OCI-LY3 (cell line): Measurements from ENCODE around the gene SLC25A42.

Source experiments
- EZH2phosphoT487 ChIP-seq: fragments of 200-600 bp; shearing (Covaris generic); IDR thresholded peaks from 2 replicates; pipeline ENCODE4 v1.6.1; 2018; ENCODE audit warnings: antibody characterized with exemption, mixed run types, low read depth
- TF ChIP-seq, protein P1 (sequence below): fragments of 200-600, 300-600 bp; sonication (generic); IDR thresholded peaks from 2 replicates; pipeline ENCODE4 v1.5.1; 2014; ENCODE audit warnings: antibody characterized with exemption, low read length, low read depth

DNA sequence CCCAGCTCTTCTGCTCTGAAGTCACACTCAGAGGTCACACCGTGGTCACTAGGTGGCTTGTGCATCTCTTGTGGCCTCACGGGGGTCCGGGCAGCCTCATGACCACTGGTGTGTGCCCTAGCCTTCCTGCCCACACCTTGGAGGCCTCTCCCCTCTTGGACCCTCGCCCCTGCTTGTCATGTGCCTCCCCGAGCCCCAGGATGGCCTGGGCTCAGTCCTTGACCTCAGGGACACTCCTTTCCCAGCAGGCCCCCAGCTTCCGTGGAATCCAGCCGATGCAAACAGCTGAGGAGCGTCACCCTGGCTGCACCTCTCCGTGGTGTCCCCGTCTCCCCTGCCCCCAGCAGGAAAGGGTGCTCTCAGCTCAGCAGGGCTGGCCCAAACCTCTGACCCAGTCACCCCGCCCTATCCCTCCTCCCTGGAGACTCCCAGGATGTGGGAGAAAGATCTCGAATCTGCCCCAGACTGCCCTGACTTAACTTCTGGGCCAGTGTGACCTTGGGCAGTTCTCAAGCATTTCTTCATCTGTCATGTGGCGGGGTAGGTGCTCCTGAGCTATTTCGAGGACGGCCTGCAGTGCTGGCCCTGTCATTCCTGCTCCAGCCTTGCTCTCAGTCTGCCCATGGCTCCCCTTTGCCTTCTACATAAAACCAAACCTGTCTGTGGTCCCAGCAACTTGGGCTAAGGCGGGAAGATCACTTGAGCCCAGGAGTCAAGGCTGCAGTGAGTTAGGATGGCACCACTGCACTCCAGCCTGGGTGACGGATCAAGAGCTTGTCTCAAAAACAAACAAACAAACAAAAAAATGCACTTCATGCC, 4.6 kb upstream of the SLC25A42 start:
- TF ChIP-seq, protein P1, sequence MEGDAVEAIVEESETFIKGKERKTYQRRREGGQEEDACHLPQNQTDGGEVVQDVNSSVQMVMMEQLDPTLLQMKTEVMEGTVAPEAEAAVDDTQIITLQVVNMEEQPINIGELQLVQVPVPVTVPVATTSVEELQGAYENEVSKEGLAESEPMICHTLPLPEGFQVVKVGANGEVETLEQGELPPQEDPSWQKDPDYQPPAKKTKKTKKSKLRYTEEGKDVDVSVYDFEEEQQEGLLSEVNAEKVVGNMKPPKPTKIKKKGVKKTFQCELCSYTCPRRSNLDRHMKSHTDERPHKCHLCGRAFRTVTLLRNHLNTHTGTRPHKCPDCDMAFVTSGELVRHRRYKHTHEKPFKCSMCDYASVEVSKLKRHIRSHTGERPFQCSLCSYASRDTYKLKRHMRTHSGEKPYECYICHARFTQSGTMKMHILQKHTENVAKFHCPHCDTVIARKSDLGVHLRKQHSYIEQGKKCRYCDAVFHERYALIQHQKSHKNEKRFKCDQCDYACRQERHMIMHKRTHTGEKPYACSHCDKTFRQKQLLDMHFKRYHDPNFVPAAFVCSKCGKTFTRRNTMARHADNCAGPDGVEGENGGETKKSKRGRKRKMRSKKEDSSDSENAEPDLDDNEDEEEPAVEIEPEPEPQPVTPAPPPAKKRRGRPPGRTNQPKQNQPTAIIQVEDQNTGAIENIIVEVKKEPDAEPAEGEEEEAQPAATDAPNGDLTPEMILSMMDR, result no peak
- no peak for TF ChIP-seq EZH2phosphoT487
